A549 (cell line): ENCODE results near the gene BTK.

Experiments used
- EP300 ChIP-seq, 2 experiments: fragments of >200 bp; sonication (Bioruptor Twin); formaldehyde crosslinking; IDR thresholded peaks; 2 replicates in 1 of 2; 3 replicates in 1 of 2; pipeline ENCODE4 v1.6.1; 2016 to 2017
- MYC ChIP-seq: IDR thresholded peaks from 2 replicates; pipeline ENCODE4 v1.6.1; 2012; ENCODE audit warnings: mild to moderate bottlenecking, inconsistent platforms, low read length, improper control_type of control experiment, borderline replicate concordance
- TF ChIP-seq, protein P1 (sequence below): fragments of >200 bp; sonication (Bioruptor Twin); formaldehyde crosslinking; IDR thresholded peaks from 3 replicates; pipeline ENCODE4 v1.5.1; 2016

GRCh38 chrX:101427954-101428353, 42.0 kb upstream of the BTK start:
- TF ChIP-seq, protein P1, sequence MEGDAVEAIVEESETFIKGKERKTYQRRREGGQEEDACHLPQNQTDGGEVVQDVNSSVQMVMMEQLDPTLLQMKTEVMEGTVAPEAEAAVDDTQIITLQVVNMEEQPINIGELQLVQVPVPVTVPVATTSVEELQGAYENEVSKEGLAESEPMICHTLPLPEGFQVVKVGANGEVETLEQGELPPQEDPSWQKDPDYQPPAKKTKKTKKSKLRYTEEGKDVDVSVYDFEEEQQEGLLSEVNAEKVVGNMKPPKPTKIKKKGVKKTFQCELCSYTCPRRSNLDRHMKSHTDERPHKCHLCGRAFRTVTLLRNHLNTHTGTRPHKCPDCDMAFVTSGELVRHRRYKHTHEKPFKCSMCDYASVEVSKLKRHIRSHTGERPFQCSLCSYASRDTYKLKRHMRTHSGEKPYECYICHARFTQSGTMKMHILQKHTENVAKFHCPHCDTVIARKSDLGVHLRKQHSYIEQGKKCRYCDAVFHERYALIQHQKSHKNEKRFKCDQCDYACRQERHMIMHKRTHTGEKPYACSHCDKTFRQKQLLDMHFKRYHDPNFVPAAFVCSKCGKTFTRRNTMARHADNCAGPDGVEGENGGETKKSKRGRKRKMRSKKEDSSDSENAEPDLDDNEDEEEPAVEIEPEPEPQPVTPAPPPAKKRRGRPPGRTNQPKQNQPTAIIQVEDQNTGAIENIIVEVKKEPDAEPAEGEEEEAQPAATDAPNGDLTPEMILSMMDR: no peak
- no peak for TF ChIP-seq MYC
- no peak for TF ChIP-seq EP300 (IDR thresholded peaks at IDR 0.05)
